GM12878 (cell line): Measurements from ENCODE around the gene FRMD5.

ENCODE experiments used
- CHD1 ChIP-seq: IDR thresholded peaks from 2 replicates; pipeline ENCODE4 v1.6.1; 2012; ENCODE audit warnings: low read depth, low read length, improper control_type of control experiment
- POLR2A ChIP-seq: IDR thresholded peaks from 2 replicates; pipeline ENCODE4 v1.6.1; 2011; ENCODE audit warnings: low read depth, mild to moderate bottlenecking, low read length

DNA sequence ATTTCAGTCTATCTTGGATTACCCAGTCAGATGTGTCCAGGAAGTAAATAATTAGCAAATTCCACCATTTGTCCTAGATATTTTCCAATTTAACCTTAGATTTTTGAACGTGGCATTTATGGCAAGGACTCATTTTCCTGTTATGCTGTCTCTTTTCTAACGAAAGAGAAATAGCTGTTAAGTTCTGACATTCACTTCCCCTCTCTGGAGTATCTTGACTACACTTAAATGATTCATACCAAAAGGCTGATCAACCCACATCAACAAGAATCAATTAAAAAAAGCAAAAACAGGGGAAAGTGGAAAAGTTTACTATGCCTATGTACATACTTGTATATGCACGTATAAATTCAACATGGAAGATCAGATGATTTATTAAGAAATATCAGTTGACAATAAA lies 149.9 kb downstream of the FRMD5 start:
- TF ChIP-seq POLR2A (no peak), CHD1 (no peak)
